WI38 (cell line): ENCODE measurements around the gene TARS2.

Experiments used
- H3K4me3 ChIP-seq: 2 replicates; pipeline ENCODE4 v1.5.1; 2011; ENCODE audit warnings: low read depth, mild to moderate bottlenecking, control low read depth, low read length
- CTCF ChIP-seq: IDR thresholded peaks from 2 replicates; pipeline ENCODE4 v1.5.1; 2012; ENCODE audit warnings: low read depth, mild to moderate bottlenecking, control low read depth, low read length

TARS2 gene

GRCh38 chr1:150486966-150487762, at the start of gene TARS2:
TSS of gene TARS2 (plus strand) at chr1:150487419. CDS start at chr1:150487451, 32 bp downstream.
- peak; percentile 10; the same call in 1 of the 2 replicates for TF ChIP-seq CTCF
- H3K4me3 ChIP-seq, result peak within 1 kb of the TSS; percentile 92

- no peak for TF ChIP-seq CTCF
Observed at GRCh38 chr1:150441121-150441520, 46.1 kb upstream of the TARS2 start.

GRCh38 chr1:150444232-150444631, 43.0 kb upstream of the TARS2 start:
- TF ChIP-seq CTCF, result no peak
- H3K4me3 ChIP-seq, result no peak overlapping the region

More at GRCh38 chr1:150441121-150441520, 46.1 kb upstream of the TARS2 start:
- no peak overlapping the region for H3K4me3 ChIP-seq

- no peak for TF ChIP-seq CTCF
Observed at GRCh38 chr1:150456146-150456647, 31.0 kb upstream of the TARS2 start.

GRCh38 chr1:150464422-150464826, 22.8 kb upstream of the TARS2 start:
- H3K4me3 ChIP-seq, result no peak overlapping the region
- TF ChIP-seq CTCF, result peak; percentile 72

More at GRCh38 chr1:150456146-150456647, 31.0 kb upstream of the TARS2 start:
- no peak overlapping the region for H3K4me3 ChIP-seq

- no peak for TF ChIP-seq CTCF
Observed at GRCh38 chr1:150466964-150467363, 20.3 kb upstream of the TARS2 start.

GRCh38 chr1:150469291-150469690, 17.9 kb upstream of the TARS2 start:
- TF ChIP-seq CTCF, result no peak
- no peak overlapping the region for H3K4me3 ChIP-seq

More at GRCh38 chr1:150466964-150467363, 20.3 kb upstream of the TARS2 start:
- no peak overlapping the region for H3K4me3 ChIP-seq
